D341Med (cell line): ENCODE measurements around the gene SERHL2.
"Not testable (repeated sequence)": the region's sequence is repeated elsewhere in the genome, so short reads cannot be mapped to it uniquely, and the experiment has no call there.

ENCODE experiments used
- DNase-seq: peaks from one replicate; pipeline ENCODE4 v3.0.0; 2012; ENCODE audit warnings: low spot score

The SERHL2 gene

DNA sequence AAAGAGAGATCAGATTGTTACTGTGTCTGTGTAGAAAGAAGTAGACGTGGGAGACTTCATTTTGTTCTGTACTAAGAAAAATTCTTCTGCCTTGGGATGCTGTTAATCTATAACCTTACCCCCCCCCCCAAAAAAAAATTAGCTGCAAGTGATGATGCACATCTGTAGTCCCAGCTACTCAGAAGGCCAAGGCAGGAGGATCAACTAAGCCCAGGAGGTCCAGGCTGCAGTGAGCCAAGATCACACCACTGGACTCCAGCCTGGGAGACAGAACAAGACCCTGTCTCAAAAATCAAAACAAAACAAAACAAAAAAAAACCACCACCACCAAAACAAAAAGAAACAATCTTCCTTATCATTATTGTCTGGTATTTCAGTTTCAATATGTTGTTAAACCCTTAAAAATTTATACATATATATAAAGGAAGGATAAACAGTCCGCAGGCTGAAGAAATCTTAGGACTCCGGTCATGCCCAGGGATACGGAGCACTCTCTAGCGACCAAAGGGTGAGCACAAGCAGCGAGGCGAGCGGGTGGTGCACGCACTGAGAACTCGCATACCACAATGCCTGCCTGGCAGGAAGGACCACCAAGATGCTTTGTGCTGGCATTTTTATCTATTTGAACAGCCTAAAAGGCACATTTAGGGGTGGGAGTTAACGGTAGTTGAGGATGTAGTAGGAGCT, 54.5 kb downstream of the SERHL2 start:
- no peak for DNase-seq

DNA sequence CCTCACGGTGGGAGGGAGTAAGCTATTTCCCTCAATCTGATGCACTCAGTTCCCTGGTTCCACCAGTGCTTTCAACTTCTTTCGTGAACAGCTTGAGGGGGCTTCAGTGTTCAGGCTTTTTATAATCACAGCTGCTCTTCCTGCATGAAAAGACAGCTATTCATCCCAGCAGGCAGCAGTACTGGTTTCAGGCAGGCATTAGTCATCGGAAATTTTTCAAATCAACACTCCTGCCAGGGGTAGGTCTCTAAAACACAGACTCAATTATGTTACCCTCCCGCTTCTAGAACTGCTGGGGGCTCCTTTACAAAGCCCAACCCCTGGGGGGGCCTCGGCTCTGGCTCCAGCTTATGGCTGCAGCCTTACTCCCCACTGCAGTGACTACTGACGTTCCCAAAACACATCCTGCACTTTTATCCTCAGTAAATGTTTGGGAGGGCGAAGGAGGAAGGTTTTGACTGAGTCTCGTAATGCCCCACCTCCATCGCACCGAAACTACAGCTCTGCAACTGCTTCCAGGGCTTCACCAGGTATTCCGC, 55.1 kb downstream of the SERHL2 start:
- DNase-seq = no peak

DNA sequence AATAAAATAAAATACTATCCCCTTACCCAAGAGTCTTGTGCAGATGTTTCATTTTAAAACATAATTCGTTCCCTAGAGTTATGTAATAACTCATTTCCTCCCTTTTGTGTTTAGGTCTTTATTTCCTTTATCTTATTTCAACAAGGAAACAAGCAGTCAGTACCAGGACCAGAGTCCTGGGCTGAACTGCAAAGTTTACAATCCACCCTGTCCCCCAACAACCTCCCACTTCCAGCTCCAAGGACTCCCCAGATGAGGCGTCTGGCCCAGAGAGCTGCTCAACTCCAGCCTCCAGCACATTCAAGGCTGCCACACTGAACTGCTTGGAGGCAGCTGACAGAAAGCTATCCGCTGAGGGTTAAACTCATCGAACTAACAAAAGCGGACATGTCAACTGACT, 56.4 kb downstream of the SERHL2 start:
- no peak for DNase-seq

DNA sequence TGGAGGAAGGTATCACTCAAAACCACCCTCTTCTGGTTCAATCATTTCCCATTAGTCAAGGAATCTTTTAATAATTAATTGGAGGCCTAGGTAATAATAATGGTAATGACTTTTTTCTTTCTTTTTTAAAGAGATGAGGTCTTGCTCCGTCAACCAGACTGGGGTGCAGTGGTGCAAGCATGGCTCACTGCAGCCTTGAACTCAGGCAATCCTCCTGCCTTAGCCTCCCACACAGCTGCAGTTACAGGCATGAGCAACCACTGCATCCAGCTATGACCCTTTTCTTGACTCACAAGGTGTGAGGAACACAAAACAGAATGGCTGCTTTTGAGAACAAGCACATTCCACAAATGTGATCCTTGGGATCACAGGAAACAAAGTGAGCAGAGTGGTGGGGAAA, 57.3 kb downstream of the SERHL2 start:
- no peak for DNase-seq

DNA sequence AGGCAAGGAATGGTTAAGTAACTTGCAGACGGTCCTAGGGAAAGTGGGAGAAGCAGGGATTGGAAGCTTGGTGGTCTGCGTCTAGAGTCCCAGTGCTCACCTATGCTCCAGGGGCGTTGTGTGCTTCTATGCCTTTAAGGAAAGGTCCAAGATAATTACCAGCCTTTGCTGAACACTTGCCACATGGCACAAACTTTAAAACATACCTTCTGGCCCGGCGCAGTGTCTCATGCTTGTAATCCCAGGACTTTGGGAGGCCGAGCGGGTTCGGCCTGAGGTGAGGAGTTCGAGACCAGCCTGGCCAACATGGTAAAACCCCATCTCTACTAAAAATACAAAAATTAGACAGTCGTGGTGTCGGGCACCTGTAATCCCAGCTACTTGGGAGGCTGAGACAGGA, 58.6 kb downstream of the SERHL2 start:
- DNase-seq = no peak

DNA sequence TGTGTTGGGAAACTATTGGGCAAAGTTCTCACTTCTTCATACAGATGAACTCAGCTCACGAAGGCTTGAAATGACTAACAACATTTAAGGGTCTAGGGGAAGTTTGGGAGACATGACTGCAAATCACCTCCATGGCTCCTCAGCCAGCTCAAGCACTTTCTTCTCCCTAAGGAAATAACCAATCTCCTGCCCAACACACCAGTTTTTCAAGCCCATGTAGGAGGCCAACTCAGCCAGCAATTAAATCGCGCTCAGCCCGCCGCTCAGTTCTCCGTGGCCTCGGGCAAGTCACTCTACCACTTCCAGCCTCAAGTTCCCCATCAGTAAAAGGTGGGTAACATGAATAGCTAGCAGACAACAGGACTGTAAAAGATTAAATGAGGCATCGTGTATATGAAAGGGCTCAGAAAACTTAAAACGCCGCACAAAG, 60.1 kb downstream of the SERHL2 start:
- no peak for DNase-seq

DNA sequence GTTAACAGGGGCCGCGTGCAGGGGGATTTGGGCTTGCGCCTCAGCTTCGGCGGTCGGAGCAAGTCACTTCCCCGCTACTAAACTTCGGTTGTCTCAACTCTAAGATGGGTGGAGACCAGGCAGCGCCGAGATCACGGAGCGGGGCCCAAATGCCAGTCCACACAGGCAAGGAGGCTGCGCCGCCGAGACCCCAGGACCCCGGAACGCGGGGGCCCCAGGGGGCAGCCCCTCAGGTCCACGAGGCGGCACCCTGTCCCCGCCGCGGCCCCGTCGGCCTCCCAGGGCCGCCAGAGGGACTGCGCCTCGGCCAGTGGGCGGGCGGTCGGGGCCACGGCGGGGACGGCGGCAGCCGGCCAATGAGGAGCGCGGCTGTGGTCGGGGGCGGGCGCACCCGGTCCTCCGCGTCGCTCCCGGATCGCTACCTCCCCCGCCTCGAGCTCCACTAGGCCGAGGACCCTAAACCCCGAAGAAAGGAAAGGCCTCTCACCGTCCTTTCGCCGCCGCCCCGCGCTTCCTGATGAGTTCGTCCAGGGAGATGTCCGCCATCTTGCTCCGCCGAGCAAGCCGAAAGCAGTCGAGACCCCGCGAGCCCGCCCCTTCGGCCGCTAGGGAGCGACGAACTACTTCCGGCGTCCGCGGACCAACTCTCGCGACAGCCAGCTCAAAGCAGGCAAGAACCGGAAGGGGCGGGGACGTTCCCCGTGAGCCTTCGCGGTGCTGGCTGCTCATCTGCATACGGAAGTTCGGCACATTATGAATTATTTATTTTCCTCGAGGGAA, 60.7 kb downstream of the SERHL2 start, which contains the start of gene POLDIP3:
POLDIP3 (minus strand) TSS at position 572 of the 780 bp plus-strand sequence; CDS start at position 546, 26 bp downstream.
- peak; percentile 96 for DNase-seq

DNA sequence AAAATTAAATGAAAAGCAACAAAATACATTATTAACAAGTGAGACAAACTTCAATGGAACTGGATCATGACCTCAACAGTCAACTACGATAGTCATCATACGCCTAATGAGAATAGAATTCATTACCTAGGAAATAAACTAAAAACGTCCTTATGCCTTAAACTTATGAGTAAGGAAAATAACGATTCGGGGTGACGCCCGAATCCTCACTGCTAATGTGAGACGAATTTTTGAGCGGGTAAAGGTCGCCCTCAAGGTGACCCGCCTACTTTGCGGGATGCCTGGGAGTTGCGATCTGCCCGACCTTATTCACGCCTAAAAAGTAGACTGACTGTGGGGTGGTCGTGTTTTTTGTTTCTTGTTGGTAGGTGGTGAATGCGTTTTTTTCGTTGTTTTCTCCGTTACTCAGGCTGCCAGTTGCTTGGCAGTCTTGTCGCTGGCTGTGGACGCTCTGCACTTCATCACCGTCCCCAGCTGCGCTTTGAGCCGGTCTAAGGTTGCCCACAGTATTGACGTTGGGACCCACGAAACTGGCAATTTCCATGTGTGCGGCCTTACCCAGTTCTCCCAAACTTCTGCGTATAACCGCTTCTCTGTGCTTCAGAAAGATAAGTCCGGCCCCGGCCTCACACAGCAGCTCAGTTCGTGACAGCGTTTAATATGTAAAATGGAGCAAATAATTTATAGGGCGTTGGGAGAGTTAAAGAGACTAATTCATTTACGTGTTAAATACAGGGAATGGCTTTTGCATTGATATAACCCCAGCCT, 61.5 kb downstream of the SERHL2 start:
- peak; percentile 85 for DNase-seq

DNA sequence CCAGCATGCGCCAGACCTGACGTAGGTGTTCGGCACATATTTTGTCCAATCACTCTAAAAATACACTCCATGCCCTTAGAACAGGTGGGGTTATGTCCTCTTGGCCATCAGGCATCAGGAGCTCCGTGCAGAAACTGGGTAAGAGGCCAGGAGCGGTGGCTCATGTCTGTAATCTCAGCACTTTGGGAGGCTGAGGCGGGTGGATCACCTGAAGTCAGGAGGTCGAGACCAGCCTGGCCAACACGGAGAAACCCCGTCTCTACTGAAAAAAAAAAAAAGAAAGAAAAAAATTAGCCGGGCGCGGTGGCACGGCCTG, 62.1 kb downstream of the SERHL2 start:
- DNase-seq = not testable (repeated sequence)

DNA sequence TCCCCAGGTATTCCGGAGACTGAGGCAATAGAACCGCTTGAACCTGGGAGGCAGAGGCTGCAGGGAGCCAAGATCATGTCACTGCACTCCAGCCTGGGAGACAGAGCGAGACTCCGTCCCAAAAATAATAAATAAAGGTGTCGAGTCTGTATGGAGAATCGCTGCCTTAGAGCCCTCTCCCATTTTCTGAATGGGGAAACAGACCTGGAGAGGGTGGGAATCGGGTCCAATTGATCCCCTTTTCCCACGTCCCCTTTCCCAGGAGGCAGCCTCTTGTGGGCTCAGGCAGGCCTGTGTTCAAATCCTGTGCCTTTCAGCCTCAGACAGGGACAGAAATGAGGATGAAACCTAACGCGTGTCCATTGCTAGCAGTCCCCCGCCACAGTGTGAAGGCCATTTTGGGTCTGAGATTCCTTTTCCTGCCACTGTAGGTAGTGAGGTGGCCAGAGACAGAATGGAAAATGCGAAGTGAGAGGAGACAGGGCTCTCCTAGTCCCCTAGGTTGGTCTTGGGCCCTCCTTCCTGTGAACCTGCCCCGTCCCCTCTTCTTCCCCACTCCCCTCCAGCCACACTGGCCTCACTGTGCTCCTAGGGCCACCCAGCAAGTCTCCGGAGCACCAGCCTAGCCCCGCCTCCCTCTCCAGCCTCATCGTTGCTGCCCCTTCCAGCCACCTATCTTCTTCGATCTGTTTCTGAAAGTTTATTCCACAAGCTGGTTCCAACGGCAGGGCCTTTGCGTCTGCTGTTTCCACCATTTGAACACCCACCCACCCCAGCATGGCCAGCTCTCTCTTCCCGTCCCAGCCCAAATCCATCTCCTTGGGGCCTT, 63.6 kb downstream of the SERHL2 start:
- no peak for DNase-seq

DNA sequence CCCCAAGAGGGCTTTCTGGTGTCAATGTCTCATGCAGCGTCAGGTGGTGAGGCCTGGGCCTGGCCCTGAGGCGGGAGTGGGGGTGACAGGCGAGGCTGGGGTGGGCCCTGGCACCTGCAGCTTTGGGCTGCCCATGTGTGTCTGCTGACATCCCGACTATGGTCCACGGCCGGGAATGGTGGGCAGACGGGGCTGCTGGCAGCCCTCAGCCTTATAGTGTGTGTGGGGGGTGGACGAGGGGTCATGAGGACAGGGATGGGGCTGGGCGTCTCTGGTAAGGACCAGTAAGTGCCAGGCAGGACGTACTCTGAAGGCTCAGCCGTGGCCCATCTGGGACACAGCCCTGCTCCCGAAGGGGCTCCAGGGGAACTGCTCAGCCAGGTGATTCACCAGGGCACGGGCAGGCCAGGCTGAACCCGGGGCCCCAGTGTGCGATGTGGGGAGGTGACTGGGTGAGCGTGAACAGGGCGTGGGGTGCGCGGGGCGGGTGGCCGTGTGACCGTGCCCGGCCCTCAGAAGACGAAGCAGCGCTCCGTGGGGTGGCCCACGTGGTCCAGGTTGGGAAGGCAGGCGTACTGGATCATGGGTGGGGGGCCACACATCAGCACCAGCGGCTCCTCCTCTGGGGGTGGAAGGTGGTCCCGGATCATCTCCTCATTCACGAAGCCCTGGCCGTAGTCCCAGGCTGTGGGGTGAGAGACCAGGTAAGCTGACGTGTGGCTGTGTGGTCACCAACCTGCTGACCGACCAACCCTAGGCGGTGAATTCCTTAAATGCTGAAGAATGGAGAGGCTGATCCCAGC, 65.7 kb downstream of the SERHL2 start:
- DNase-seq = no peak

DNA sequence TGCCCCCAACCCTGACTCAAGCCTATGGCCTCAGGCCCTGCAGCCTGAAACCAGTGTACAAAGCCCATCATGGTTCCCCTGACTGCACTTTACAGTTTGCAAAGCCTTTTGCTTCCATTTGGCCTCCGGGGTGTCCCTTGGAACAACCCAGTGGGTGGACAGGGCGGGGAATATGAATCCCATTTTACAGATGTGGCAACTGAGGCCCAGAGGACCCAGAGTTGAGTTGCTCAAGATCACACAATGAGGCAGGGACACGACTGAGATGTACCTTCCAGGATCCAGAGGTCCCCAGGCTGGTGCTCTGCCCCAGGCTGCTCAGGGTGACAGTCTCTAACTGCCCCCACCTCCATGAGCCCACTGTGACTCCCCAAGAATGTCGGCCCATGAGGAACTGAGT, 66.3 kb downstream of the SERHL2 start:
- DNase-seq = no peak

DNA sequence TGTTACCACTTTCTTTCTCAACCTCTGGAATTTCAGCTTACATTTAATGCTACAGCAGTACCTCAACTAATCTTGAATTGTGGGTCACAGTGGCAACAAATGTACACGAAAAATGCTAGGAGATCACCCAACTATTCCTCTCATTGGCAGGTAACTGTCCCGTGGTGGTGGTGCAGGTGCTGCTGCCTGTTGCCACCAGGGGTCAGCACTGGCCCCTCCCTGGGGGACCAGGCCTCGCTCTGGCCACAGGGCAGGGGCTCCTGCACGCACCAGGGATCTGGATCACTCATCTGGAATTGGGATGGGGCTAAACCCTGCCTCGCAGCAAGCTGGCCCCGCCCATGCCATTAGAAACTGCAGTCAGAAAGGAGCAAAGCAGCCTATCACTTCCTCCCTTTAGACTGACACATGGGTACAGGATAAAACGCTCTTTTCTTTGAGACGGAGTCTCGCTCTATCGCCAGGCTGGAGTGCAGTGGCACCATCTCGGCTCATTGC, 67.8 kb downstream of the SERHL2 start:
- peak; percentile 91 for DNase-seq

DNA sequence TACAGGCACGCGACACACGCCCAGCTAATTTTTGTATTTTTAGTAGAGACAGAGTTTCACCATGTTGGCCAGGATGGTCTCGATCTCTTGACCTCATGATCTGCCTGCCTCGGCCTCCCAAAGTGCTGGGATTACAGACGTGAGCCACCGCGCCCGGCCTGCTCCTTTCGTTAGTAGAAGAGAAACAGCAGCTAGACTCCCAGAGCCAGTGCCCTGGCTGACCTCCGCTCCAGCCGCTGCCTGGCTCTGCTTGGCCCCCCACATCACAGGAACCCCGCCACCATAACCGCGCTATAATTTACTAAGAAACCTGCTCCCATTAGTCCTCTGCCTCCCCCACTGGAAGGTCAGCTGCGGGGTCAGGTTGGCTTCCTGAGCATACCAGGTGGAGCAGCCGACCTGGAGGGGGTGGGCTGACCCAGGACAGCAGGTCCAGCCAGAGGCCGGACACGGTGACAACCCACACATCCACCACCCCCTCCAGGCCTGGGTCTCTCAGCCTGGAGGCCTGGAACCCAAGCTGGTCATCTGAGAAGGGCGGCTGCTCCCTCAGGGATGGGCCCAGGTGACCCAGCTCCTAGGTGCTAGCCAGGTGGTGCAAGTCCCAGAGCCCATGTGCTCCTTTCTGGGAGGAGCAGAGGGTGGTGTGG, 68.4 kb downstream of the SERHL2 start:
- DNase-seq = no peak

DNA sequence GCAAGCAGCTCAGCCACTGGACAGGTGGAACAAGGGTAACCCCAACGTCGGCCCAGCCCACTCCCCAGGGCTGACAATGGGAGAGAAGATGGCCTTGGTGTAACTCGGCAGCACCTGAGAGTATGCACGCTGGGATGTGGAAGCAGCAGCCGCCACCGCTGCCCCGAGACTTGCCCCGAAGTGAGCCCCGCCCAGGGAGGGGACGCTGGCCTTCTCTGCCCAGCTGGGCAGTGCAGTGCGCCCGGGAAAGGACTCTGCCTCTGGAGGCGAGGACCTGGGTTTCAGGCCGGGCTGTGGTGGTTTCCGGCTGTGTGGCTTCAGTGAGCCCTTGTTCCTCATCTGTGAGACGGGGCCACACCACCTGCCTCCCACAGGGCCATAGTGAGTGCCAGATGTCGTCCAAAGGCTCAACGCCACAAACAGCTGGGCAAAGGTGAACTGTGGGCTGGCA, 69.6 kb downstream of the SERHL2 start:
- DNase-seq = no peak
